IPS-18c (cell line): Measurements from ENCODE around the gene SNTA1.

Source experiments
- H3K4me3 ChIP-seq: 2 replicates; pipeline ENCODE4 v1.7.0; 2013; ENCODE audit warnings: low read depth, mild to moderate bottlenecking, low read length, moderate library complexity; ENCODE audit not compliant: insufficient read depth
- H3K9me3 ChIP-seq: one replicate; pipeline ENCODE4 v1.6.1; 2013; ENCODE audit warnings: mild to moderate bottlenecking, low read length, moderate library complexity; ENCODE audit not compliant: control insufficient read depth, insufficient read depth

The SNTA1 gene

GRCh38 chr20:33377366-33377765, 66.2 kb downstream of the SNTA1 start:
- H3K4me3 ChIP-seq: no peak overlapping the region
- H3K9me3 ChIP-seq: no peaks in the 10 kb centered on the region

- H3K4me3 ChIP-seq: no peak overlapping the region
- no peaks in the 10 kb centered on the region for H3K9me3 ChIP-seq
Observed at GRCh38 chr20:33373735-33374605, 69.6 kb downstream of the SNTA1 start.

- H3K4me3 ChIP-seq: no peak overlapping the region
- no peaks in the 10 kb centered on the region for H3K9me3 ChIP-seq
Observed at GRCh38 chr20:33372993-33373441, 70.5 kb downstream of the SNTA1 start.

- Histone ChIP-seq H3K9me3 (peaks cover 2% of the 10 kb centered on the region), H3K4me3 (no peak overlapping the region)
Observed at GRCh38 chr20:33370291-33370690, 73.3 kb downstream of the SNTA1 start.

GRCh38 chr20:33362898-33363297, 80.7 kb downstream of the SNTA1 start:
- Histone ChIP-seq H3K4me3 (no peak overlapping the region), H3K9me3 (peaks cover 2% of the 10 kb centered on the region)

- H3K4me3 ChIP-seq: no peak overlapping the region
- no peaks in the 10 kb centered on the region for H3K9me3 ChIP-seq
Observed at GRCh38 chr20:33359399-33360261, 83.9 kb downstream of the SNTA1 start.
